Tibial nerve (tissue), 4 donors: ENCODE results near the gene PARD3B. TPM values are rescaled to one million over a fixed set of nuclear protein-coding genes. Genes with fewer than 3 reads are reported as not detected.

Source experiments
- DNase-seq, 2 donors: peaks; one replicate each; pipeline ENCODE4 v3.0.0-alpha.2; 2019; ENCODE audit warnings: low spot score in 2 of 2
- H3K27ac ChIP-seq, 4 donors: fragments of 200-600 bp; sonication (generic) in 3 of 4; one replicate each; pipeline ENCODE4 v1.5.1; 2017 to 2019; ENCODE audit warnings: mild to moderate bottlenecking in 1 of 4
- H3K27me3 ChIP-seq, 2 donors: fragments of 200-600 bp; sonication (generic) in 1 of 2; one replicate each; pipeline versions ENCODE4 v1.5.1 to v1.6.0; 2017 to 2019
- H3K36me3 ChIP-seq, 3 donors: fragments of 200-600 bp; sonication (generic); one replicate each; pipeline ENCODE4 v1.5.1; 2018 to 2019
- H3K4me1 ChIP-seq, 4 donors: fragments of 200-600 bp; sonication (generic) in 3 of 4; one replicate each; pipeline ENCODE4 v1.5.1; 2017 to 2019
- H3K4me3 ChIP-seq, 4 donors: fragments of 200-600 bp; sonication (generic) in 3 of 4; one replicate each; pipeline ENCODE4 v1.5.1; 2017 to 2019; ENCODE audit warnings: mild to moderate bottlenecking in 1 of 4, moderate library complexity in 1 of 4
- H3K9me3 ChIP-seq, 4 donors: fragments of 200-600 bp; sonication (generic) in 3 of 4; one replicate each; pipeline ENCODE4 v1.5.1; 2017 to 2019
- CTCF ChIP-seq, 5 experiments: fragments of 200-600 bp in 3 of 5; fragments of 450-650 bp in 2 of 5; sonication (generic) in 3 of 5; IDR thresholded peaks; one replicate each; pipeline ENCODE4 v1.5.1; 2016 to 2019; ENCODE audit warnings: antibody characterized with exemption in 5 of 5, mild to moderate bottlenecking in 3 of 5, moderate library complexity in 2 of 5
- EP300 ChIP-seq, 2 donors: sonication (generic); formaldehyde crosslinking; IDR thresholded peaks; one replicate each; pipeline ENCODE4 v1.6.1; 2017; ENCODE audit warnings: antibody characterized with exemption in 2 of 2, mild to moderate bottlenecking in 1 of 2
- POLR2A ChIP-seq, 2 donors: fragments of 450-650 bp; IDR thresholded peaks; one replicate each; pipeline ENCODE4 v1.6.1; 2017; ENCODE audit warnings: antibody characterized with exemption in 2 of 2, mild to moderate bottlenecking in 2 of 2, moderate library complexity in 2 of 2
- WGBS, 2 donors: methylation state at CpG; one replicate each; pipeline ENCODE4 v1.1.5; 2018; 5-methylcytosine and 5-hydroxymethylcytosine counted together
- total RNA-seq, 4 donors: library from RNA; depleted of rRNA; stranded (reverse); fragments of >200 nt; gene quantifications; one replicate each; pipeline ENCODE4 v1.1.0, GENCODE V29; 2016

Gene PARD3B
- total RNA-seq, 4 donors from 2014 or later, result 47.4 to 101 (median 64.8) TPM

DNA sequence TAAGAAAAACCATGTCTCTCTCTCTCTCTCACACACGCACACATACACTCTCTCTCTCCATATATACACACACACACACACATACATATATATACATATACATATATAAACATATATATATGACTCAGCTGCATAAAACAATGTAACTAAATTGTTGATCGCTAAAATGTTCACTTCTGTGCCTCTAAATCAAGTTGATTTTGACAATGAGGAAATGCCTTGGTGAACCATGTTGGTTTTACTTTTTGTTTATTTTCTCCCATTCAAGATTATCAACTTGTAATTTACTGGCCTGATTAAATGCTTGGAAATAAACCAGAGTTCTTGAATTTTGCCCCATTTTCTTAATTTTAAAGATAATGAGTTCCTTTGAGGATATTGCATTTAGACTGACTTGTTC lies 500.4 kb downstream of the PARD3B start:
- DNase-seq, result no peak
- Histone ChIP-seq H3K36me3 (peaks cover 0 to 13% (median 0%) of the 10 kb centered on the region in 3 donors), H3K4me1 (peaks cover 0 to 11% (median 0%) of the 10 kb centered on the region in 4 donors), H3K27me3 (no peaks in the 10 kb centered on the region), H3K4me3 (no peak overlapping the region), H3K9me3 (no peaks in the 10 kb centered on the region), H3K27ac (no peak overlapping the region)
- TF ChIP-seq CTCF (IDR thresholded peaks at IDR 0.05), result no peak
- 94% methylated on average over 2 of the region's 2 CpGs for WGBS, 2 donors

- H3K36me3 ChIP-seq, result peaks cover 0 to 13% (median 0%) of the 10 kb centered on the region in 3 donors
- H3K4me1 ChIP-seq, result peaks cover 0 to 11% (median 0%) of the 10 kb centered on the region in 4 donors
- no peak for DNase-seq
- H3K4me3 ChIP-seq, result no peak overlapping the region
- H3K9me3 ChIP-seq, result no peaks in the 10 kb centered on the region
- no peaks in the 10 kb centered on the region for H3K27me3 ChIP-seq
- TF ChIP-seq EP300 (IDR thresholded peaks at IDR 0.05), result no peak
- no peak for TF ChIP-seq CTCF (IDR thresholded peaks at IDR 0.05)
- TF ChIP-seq POLR2A (IDR thresholded peaks at IDR 0.05), result no peak
- 92 to 100% methylated on average over 1 of the region's 1 CpG for WGBS, 2 donors
- H3K27ac ChIP-seq, result peak overlapping the region in 1 of 4 donors; percentile 11
Observed at GRCh38 chr2:205047273-205047839, 502.1 kb downstream of the PARD3B start.

DNA sequence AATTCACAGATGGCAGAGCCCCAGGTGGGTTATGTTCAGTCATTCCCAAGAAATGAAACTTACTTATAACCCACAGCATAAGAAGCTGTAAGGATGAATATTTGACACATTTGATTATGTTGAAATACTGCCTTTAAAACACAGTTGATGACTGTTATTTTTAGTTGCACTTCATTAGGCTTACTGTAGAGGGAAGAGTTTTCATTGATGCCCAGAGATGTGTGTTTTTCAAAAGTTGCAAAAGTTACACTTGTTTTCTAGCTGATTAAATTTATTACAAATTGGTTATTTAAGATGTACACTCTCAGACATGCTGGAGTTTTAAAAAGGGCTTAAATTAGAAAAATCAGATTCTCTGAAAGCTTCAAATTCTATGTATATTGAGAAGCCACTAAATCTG lies 506.1 kb downstream of the PARD3B start:
- TF ChIP-seq POLR2A (IDR thresholded peaks at IDR 0.05) (no peak), CTCF (IDR thresholded peaks at IDR 0.05) (peak in 1 of 5 experiments; percentile 18), EP300 (IDR thresholded peaks at IDR 0.05) (no peak)
- Histone ChIP-seq H3K4me1 (peaks cover 0 to 21% (median 0%) of the 10 kb centered on the region in 4 donors), H3K36me3 (peaks cover 0 to 13% (median 0%) of the 10 kb centered on the region in 3 donors), H3K9me3 (no peaks in the 10 kb centered on the region), H3K4me3 (no peak overlapping the region), H3K27me3 (no peaks in the 10 kb centered on the region), H3K27ac (no peak overlapping the region)
- no peak for DNase-seq

- Histone ChIP-seq H3K27ac (no peak overlapping the region), H3K9me3 (no peaks in the 10 kb centered on the region), H3K36me3 (peaks cover 0 to 13% (median 0%) of the 10 kb centered on the region in 3 donors), H3K4me1 (peaks cover 0 to 11% (median 0%) of the 10 kb centered on the region in 4 donors), H3K4me3 (no peak overlapping the region), H3K27me3 (no peaks in the 10 kb centered on the region)
- 84 to 85% methylated on average over 2 of the region's 2 CpGs for whole genome bisulfite sequencing, 2 donors
- no peak for DNase-seq
- TF ChIP-seq EP300 (IDR thresholded peaks at IDR 0.05) (no peak), POLR2A (IDR thresholded peaks at IDR 0.05) (no peak), CTCF (IDR thresholded peaks at IDR 0.05) (no peak)
Observed at GRCh38 chr2:205052781-205053180, 507.5 kb downstream of the PARD3B start.

DNA sequence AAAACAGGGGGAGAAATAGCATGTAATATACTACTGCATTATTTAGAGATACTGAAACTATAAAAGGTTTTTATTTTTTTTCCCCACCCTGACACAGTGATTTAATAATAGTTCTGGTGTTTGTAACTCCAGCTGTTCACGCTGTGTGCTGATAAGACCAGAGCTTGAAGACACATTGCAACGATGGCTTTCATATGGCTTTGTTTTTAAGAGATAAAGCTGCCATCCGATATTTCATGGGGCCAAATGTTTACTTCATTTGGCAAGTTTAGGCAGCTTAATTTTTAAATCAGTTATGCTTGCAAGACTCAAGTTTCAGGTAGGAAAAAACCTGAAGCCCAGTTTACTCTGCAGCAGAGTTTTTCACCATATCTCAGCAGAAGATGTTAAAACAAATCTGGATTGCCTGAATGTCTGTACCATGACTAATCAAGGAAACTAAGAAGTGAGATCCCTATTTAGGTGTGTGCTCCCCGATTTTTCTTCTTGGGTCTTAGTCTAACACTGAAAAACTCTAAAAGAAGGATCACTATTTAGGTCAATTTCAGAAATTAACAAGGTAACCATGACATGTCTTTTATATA lies 508.6 kb downstream of the PARD3B start:
- Histone ChIP-seq H3K36me3 (peaks cover 0 to 8% (median 0%) of the 10 kb centered on the region in 3 donors), H3K4me1 (peaks cover 0 to 11% (median 0%) of the 10 kb centered on the region in 4 donors), H3K27me3 (no peaks in the 10 kb centered on the region), H3K27ac (no peak overlapping the region), H3K9me3 (peaks cover 0 to 3% (median 0%) of the 10 kb centered on the region in 4 donors), H3K4me3 (no peak overlapping the region)
- 67 to 70% methylated on average over 4 of the region's 4 CpGs for WGBS, 2 donors
- TF ChIP-seq POLR2A (IDR thresholded peaks at IDR 0.05) (no peak), EP300 (IDR thresholded peaks at IDR 0.05) (no peak), CTCF (IDR thresholded peaks at IDR 0.05) (no peak)
- DNase-seq, result no peak
